H1 (cell line): Measurements from ENCODE around the gene GAPDH. TPM values are rescaled to one million over a fixed set of nuclear protein-coding genes. Genes with fewer than 3 reads are reported as not detected.

Experiments used
- CHD7 ChIP-seq: fragments of 300-600 bp; sonication (generic); IDR thresholded peaks from 2 replicates; pipeline ENCODE4 v1.7.1; 2012; ENCODE audit warnings: low read length, moderate library complexity, mild to moderate bottlenecking, inconsistent platforms; ENCODE audit not compliant: insufficient replicate concordance
- TBP ChIP-seq: IDR thresholded peaks from 2 replicates; pipeline ENCODE4 v1.6.1; 2011; ENCODE audit warnings: low read depth, low read length, improper control_type of control experiment
- TEAD4 ChIP-seq: IDR thresholded peaks from 2 replicates; pipeline ENCODE4 v1.6.1; 2012; ENCODE audit warnings: low read depth, low read length, inconsistent platforms, mixed read lengths
- polyA plus RNA-seq, 7 experiments: library from polyadenylated mRNA; depleted of rRNA in 3 of 7; stranded (reverse) in 5 of 7; unstranded in 2 of 7; fragments of >200 nt in 5 of 7; fragments of 200-250 nt in 2 of 7; gene quantifications; 1 replicate in 5 of 7; 2 replicates in 1 of 7; 4 replicates in 1 of 7; pipeline versions ENCODE4 v1.2.1 to v1.2.3, GENCODE V29; 2011 to 2013; ENCODE audit warnings: missing spikeins in 2 of 7, mixed read lengths in 2 of 7
- total RNA-seq: library from RNA; stranded (reverse); fragmentation: NEBNext Ultra II Directional; extraction: Animal tissue kit (Norgen Biotek cat#: 25700); gene quantifications from 2 replicates; pipeline ENCODE4 v1.2.1, GENCODE V29; 2021

GAPDH gene
- total and polyA plus RNA-seq, 2 of the 8 experiments (the other 6 are each of a cell fraction or from before 2014, with no cell fraction given): 5,175 to 15,878 TPM

GRCh38 chr12:6508087-6508486 lies 26.2 kb upstream of the GAPDH start (continued):
- TF ChIP-seq CHD7 (no peak), TEAD4 (no peak), TBP (no peak)
